Mononuclear cell (primary cell): ENCODE data around the gene OR4D1. TPM values are rescaled to one million over a fixed set of nuclear protein-coding genes. Genes with fewer than 3 reads are reported as not detected.

Source experiments
- H3K27me3 ChIP-seq: 2 replicates; pipeline ENCODE4 v1.6.0; 2011; ENCODE audit warnings: low read length, control low read depth; ENCODE audit not compliant: insufficient read depth
- H3K4me1 ChIP-seq: 2 replicates; pipeline ENCODE4 v1.5.1; 2011; ENCODE audit warnings: mild to moderate bottlenecking, low read length, control low read depth; ENCODE audit not compliant: insufficient read depth
- H3K4me3 ChIP-seq: 2 replicates; pipeline ENCODE4 v1.5.1; 2011; ENCODE audit warnings: mild to moderate bottlenecking, low read length, moderate library complexity
- H3K9me3 ChIP-seq: 2 replicates; pipeline ENCODE4 v1.5.1; 2011; ENCODE audit warnings: low read depth, mild to moderate bottlenecking, control low read depth, low read length
- total RNA-seq: library from RNA; depleted of rRNA; stranded (reverse); fragments of >200 nt; gene quantifications from one replicate; pipeline ENCODE4 v1.2.3, GENCODE V29; 2012

OR4D1 gene
- total RNA-seq, 1 donor: 0.42 TPM

DNA sequence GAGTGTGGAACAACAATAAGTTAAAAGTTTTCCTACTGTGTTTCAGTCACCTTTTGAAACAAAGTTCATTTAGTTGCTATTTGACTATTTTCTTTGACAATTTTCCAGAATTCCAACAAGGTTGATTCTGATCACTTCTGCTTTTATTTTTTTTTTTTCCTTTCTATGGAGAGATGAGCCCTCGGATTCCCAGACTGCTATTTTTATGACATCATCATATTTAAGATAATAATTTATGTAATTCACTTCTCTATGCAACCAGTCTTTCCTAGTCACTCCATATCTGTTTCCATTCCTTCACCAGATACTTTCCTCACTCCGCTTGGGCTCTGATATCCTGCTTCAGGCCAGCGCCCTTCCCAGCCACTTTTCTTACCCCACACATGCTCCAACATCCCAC lies 26.7 kb downstream of the OR4D1 start:
- Histone ChIP-seq H3K27me3 (peaks cover 8% of the 10 kb centered on the region), H3K4me1 (peaks cover 21% of the 10 kb centered on the region), H3K9me3 (no peaks in the 10 kb centered on the region), H3K4me3 (no peak overlapping the region)

DNA sequence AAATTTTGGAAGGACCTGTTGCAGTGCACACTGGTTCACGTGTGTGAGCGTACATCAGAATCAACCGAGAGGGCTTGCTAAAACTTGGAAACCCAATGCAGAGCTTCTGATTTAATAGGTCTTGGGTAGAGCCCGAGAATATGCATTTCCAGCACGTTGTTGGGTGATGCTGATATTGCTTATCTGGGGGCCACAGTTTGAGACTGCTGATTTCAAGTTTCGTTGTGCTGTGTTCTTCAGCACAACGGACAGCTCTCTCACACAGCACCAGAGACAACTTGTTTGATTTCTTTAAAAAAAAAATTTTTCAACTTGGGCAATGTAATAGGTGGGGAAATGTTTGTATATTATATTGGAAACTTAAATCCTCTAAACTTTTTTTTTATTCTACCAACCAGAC lies 28.0 kb downstream of the OR4D1 start:
- H3K4me1 ChIP-seq: peaks cover 11% of the 10 kb centered on the region
- H3K27me3 ChIP-seq: peaks cover 8% of the 10 kb centered on the region
- no peak overlapping the region for H3K4me3 ChIP-seq
- H3K9me3 ChIP-seq: no peaks in the 10 kb centered on the region

DNA sequence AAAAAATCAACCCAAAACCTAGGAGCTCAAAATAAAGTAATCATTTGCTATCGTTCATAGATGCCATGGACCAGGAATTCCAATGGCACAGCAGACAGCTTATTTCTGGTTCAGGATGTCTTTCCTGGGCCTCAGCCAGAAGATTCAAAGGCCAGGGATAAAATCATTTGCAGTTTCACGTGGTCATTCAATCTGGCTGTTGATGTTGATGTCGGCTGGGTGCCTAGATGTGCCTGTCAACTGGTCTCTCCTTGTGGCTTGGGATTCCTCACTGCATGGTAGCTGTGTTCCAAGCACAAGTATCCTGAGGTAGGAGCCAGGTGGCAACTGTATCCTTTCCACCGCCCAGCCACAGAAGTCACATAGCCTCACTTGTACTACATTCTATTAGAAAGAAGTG lies 33.6 kb downstream of the OR4D1 start:
- H3K9me3 ChIP-seq: no peaks in the 10 kb centered on the region
- H3K4me3 ChIP-seq: no peak overlapping the region
- H3K4me1 ChIP-seq: no peaks in the 10 kb centered on the region
- no peaks in the 10 kb centered on the region for H3K27me3 ChIP-seq

DNA sequence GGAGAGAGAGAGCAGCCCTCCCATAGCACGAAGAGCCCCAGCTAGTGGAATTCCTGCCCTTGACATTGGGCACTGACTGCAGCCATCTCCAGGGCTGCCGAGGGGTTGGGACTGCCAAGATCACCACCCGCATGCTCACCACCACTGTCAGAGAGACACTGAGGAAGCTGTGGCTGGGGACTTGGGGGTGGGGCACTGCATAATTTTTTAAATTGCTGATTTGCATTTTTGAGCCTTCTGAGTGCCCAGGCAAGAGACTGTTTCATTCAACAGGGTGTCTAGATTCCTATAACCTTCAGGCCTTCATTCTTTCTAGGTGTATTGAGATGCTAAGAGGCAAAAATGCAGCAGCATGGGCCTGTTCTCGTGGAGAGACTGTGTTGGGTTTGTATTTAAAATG lies 35.3 kb downstream of the OR4D1 start:
- H3K4me1 ChIP-seq: no peaks in the 10 kb centered on the region
- no peak overlapping the region for H3K4me3 ChIP-seq
- no peaks in the 10 kb centered on the region for H3K27me3 ChIP-seq
- no peaks in the 10 kb centered on the region for H3K9me3 ChIP-seq

DNA sequence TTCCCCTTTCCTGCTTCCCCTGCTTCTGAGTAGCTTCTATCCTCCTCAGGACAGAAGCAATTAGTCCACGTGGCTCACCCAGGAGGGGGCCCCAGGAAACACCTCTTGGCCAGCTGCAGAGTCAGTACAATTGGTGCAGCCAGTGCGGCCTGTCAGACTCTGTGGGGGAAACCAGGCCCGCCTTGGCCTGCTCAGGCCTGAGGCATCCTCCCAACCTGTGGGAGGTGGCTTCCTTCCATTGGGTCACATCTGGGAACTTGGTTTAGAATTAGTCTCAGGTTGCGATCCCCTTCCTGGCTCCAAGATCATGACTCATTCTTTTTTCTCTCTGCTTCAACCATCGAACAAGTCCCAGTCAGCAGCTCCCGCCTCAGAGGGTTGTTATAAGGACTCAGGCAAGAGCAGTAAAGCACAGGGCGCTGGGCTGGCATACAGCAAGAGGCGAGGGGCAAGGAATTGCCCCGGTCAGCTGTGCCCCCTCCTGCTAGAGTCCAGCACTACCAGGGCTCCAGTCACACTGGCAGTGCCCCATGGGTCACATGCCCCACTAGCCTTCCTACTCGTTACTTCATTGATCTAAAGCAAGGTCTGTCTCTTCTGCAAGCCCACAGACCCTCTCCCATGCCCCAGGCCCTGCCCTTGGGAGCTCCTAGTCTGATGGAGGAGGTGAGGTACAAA lies 36.3 kb downstream of the OR4D1 start:
- Histone ChIP-seq H3K4me1 (no peaks in the 10 kb centered on the region), H3K9me3 (no peaks in the 10 kb centered on the region), H3K4me3 (no peak overlapping the region), H3K27me3 (no peaks in the 10 kb centered on the region)

DNA sequence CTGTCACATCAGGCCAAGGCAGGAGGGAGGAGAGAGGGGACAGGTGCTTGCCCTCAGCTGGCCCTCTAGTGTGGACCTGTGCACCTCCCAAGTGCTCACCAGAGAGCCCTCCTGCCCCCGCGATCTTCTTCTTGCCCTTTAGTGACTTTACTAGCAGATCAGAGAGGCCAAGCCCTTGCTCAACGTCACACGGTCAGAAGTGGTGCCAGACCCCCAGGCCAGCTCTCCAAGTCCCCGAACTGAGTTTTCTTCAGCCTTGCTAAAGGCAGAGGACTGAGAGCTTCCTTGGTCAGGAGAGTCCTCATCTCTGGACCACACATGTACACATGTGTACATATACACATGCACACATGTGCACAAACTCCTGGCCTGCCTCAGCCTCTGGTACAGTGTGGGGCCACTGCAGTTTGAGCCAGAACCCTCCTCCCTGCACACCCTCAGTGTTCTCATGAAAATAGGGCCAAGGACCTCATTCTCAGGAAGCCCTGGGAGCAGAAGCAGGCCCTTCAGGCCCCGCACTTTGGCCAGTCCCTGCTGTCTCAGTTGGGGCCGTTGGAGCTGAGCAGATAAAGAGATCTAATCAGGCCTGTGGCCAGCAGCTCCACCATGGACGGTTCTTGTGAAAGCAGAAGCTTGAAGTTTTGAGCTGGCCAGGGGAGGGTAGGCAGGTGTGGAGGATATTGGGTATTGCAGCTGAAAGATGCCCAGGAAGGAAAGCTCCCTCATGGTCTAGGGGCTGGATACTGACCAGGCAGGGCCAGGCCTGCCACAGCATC lies 37.0 kb downstream of the OR4D1 start:
- Histone ChIP-seq H3K27me3 (no peaks in the 10 kb centered on the region), H3K9me3 (no peaks in the 10 kb centered on the region), H3K4me1 (no peaks in the 10 kb centered on the region), H3K4me3 (no peak overlapping the region)

DNA sequence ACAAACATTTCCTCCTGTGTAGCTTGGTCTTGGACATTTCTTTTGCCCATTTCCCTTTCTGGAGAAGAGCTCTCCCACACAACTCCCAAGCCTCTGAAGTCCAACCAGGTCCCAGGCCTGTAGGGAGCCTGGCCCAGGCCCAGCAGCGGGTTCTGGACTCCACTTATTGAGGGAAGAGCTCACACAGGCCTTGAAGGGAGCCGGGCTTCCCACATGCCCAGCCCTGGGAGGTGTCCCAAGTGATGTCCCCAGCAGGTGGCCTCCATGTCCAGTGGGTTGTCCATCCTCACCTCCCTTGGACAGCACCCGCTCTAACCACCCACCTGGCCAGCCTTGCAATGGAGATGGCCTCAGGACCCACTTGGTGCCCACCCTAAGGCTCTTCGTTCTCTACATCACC lies 38.4 kb downstream of the OR4D1 start:
- no peaks in the 10 kb centered on the region for H3K9me3 ChIP-seq
- H3K27me3 ChIP-seq: no peaks in the 10 kb centered on the region
- no peaks in the 10 kb centered on the region for H3K4me1 ChIP-seq
- H3K4me3 ChIP-seq: no peak overlapping the region

DNA sequence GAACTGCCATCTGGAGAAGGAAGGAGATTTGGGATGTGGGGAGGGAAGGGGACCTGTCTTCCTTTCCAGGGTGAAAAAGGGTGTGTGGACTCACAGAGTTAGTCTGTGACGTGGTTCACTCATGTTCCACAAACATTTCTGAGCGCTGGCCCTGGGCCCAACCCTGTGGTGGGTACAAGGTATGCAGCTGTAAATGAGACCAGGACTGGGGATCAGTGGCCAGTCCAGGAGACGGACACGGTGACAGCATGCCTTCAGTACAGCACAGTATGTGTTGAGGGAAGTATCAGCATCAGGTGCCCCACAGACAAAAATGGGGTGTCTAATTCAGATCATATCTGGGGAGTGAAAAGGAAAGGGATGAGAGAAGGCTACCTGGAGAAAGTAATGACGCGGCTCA lies 38.9 kb downstream of the OR4D1 start:
- Histone ChIP-seq H3K27me3 (no peaks in the 10 kb centered on the region), H3K4me3 (no peak overlapping the region), H3K4me1 (no peaks in the 10 kb centered on the region), H3K9me3 (no peaks in the 10 kb centered on the region)

DNA sequence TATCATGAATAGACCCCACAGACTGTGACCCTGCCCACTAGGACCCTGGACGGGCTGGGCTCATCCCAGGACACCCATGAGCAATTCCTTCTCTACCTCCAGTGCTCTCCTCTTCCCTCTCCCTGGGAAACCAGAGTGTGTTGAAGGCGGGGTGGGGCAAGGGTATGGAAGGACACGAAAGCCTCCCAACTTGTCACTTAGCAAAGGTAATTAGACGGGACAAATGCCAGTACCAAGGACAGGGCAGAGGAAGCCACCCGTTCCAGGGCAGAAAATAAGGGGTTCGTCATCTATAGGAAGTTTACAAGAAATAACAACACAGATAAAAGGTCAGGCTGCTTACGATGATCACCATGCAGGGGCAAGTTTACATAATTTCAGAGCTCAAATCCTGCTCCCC lies 39.5 kb downstream of the OR4D1 start:
- Histone ChIP-seq H3K27me3 (no peaks in the 10 kb centered on the region), H3K4me1 (no peaks in the 10 kb centered on the region), H3K9me3 (no peaks in the 10 kb centered on the region), H3K4me3 (no peak overlapping the region)

DNA sequence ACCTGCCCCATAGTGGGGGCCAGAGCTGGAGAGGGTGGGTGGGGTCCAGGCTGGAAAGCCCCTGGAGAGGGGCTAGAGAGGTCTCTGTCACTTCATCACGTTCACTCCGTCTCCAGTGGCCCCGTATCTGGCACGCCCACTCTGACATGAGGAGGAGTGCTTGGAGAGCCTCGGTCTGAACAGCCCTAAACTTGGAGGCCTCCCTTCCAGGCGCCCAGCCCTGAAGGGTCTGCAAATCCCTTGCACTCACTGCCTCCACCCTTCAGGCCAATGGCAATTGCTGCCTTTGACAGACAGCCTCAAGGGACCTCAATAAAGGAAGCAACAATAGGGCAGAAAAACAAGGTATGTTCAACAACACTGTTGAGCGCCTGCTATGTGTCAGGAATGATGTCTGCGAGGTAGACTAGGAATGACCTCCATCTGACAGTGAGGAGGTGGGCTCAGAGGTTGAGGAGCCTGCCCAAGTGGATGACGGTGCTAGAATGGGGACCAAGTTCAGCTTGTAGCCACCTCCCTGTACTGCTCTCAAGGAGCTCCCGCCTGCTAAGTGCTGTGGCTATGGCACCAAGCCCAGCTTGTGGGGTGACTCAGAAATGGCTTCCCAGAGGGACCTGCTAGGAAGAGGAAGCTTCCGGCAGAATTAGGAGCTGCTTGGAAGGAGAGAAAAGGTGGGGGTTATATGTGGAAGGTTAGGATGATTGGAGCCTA lies 41.4 kb downstream of the OR4D1 start:
- H3K9me3 ChIP-seq: no peaks in the 10 kb centered on the region
- no peak overlapping the region for H3K4me3 ChIP-seq
- no peaks in the 10 kb centered on the region for H3K4me1 ChIP-seq
- H3K27me3 ChIP-seq: no peaks in the 10 kb centered on the region

DNA sequence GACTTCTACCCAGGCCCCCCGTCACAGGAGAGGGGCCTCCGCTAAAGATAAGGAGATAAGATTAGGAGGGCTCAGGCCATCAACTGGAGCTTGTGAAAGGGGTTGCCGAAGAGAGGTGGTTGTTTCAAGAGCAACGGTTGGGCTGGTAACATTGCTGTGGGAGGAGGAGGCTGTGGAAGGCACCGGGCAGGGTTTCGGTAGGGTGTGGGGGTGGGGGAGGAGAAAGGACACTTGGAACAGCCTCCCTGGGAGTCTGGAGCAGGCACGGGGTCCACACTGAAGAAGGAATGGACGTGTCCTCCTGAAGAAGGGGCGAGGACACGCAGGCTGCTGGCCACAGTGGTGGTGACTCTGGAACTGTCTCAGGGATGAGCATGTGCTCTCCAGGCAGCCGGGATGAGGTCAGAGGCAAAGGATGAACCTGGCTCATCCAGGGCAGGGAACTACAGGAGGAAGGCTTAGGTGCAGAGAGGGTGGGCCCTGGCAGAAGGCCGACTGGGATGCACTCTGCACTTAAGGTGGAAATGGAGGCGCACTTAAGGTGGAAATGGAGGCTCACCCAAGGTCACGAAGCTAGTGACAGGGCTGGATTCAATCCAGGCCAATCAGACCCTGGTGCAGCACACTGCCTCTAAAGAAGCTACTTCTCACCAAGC lies 43.2 kb downstream of the OR4D1 start:
- H3K4me1 ChIP-seq: no peaks in the 10 kb centered on the region
- H3K4me3 ChIP-seq: no peak overlapping the region
- no peaks in the 10 kb centered on the region for H3K27me3 ChIP-seq
- H3K9me3 ChIP-seq: no peaks in the 10 kb centered on the region

DNA sequence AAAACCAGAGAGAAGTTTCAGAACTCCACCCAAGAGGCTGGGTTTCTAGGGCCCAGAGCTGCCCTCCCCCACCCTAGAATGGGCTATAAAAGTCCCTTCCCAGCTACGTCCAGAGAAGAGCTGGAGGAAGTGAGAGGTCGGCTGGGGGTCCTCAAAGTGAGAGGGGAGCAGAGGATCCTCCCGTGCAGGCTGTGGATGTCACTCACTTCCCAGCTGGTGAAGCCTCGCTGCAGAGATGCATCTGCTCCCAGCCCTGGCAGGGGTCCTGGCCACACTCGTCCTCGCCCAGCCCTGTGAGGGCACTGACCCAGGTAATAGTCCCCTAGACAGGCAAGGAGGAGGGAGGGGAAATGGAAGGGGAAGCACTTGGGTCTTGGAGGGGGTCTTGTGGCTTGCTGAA lies 44.4 kb downstream of the OR4D1 start, which contains the start of gene EPX:
EPX (plus strand) TSS at position 115 of the 400 bp plus-strand sequence; CDS start at position 236, 121 bp downstream.
- Histone ChIP-seq H3K9me3 (no peaks in the 10 kb centered on the region), H3K4me1 (no peaks in the 10 kb centered on the region), H3K27me3 (no peaks in the 10 kb centered on the region), H3K4me3 (no peak within 1 kb of the TSS)

DNA sequence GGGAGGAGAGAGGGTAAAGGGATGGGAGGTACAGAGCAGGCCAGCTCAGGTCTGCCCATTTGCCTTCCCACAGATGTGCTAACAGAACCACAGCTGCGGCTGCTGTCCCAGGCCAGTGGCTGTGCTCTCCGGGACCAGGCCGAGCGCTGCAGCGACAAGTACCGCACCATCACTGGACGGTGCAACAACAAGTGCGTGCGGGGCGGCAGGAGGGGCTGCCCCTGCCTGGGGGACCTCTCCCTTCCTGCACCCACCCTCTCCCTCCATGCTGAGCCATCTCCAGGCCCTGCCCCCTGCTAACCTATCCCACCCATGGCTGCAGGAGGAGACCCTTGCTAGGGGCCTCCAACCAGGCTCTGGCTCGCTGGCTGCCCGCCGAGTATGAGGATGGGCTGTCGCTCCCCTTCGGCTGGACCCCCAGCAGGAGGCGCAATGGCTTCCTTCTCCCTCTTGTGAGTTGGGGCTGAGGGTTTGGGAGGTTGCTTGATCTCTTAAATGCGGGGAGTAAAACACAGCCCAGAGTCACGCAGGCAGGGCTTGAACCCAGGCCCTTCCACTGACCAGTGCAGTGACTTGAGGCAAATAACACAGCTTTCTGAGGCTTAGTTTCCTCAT lies 45.6 kb downstream of the OR4D1 start:
- no peaks in the 10 kb centered on the region for H3K4me1 ChIP-seq
- H3K27me3 ChIP-seq: no peaks in the 10 kb centered on the region

DNA sequence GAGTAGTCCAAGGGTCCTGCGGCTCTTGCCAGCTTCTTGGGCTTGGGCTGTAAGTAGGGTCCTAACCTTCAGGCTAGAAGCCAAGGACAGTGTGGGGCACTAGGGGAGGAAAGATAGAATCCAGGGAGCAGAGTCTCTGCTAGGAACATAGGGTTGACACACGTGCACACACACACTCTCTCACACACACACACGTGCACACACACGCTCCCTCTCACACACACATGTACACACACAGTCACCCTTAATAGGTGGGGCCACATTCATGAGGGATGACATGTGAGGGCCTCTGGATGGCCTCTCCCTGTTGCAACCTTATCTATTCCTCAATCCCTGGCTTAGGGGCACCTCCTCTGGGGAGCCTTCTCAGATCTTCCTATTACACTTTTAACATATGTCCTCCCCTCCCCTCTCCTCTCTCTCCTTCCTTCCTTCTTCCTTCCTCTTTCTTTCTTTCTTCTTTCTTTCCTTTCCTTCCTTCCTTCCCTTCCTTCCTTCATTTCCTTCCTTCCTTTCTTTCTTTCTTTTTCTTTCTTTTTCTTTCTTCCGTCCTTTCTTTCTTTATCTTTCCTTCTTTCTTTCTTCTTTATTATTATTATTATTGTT lies 47.4 kb downstream of the OR4D1 start:
- H3K9me3 ChIP-seq: no peaks in the 10 kb centered on the region
- no peaks in the 10 kb centered on the region for H3K4me1 ChIP-seq
- no peak overlapping the region for H3K4me3 ChIP-seq
- no peaks in the 10 kb centered on the region for H3K27me3 ChIP-seq

More for the DNA sequence above, 45.6 kb downstream of the OR4D1 start:
- H3K4me3 ChIP-seq: no peak overlapping the region
- H3K9me3 ChIP-seq: no peaks in the 10 kb centered on the region
